Neural cell (in vitro differentiated cells): ENCODE results near the gene SNRNP200. TPM values are rescaled to one million over a fixed set of nuclear protein-coding genes. Genes with fewer than 3 reads are reported as not detected.

ENCODE experiments used
- H2AFZ ChIP-seq: fragments of 200-600, 300-800 bp; sonication (generic), shearing (Covaris generic); 2 replicates; pipeline ENCODE4 v1.6.0; 2014; ENCODE audit warnings: low read depth, mild to moderate bottlenecking, antibody characterized with exemption, low read length, moderate library complexity
- H3F3A ChIP-seq: fragments of 200-600 bp; shearing (Covaris generic); 2 replicates; pipeline ENCODE4 v1.6.1; 2016; ENCODE audit warnings: mild to moderate bottlenecking, moderate library complexity, mixed read lengths, antibody characterized with exemption, low read length; ENCODE audit not compliant: insufficient read depth, poor library complexity, severe bottlenecking
- H3K27ac ChIP-seq: fragments of 200-600, 300-800 bp; sonication (generic), shearing (Covaris generic); 2 replicates; pipeline ENCODE4 v1.5.1; 2014; ENCODE audit warnings: mild to moderate bottlenecking, low read length, moderate library complexity
- H3K27me3 ChIP-seq: fragments of 300-800, 200-600 bp; sonication (generic), shearing (Covaris generic); 2 replicates; pipeline ENCODE4 v1.6.0; 2014; ENCODE audit warnings: mild to moderate bottlenecking, low read depth, low read length, moderate library complexity; ENCODE audit not compliant: insufficient read depth
- H3K36me3 ChIP-seq: fragments of 300-800, 200-600 bp; sonication (generic), shearing (Covaris generic); 2 replicates; pipeline ENCODE4 v1.5.1; 2014; ENCODE audit warnings: mild to moderate bottlenecking, antibody characterized with exemption, low read length, moderate library complexity; ENCODE audit not compliant: insufficient read depth
- H3K4me2 ChIP-seq: fragments of 300-800, 200-600 bp; sonication (generic), shearing (Covaris generic); 2 replicates; pipeline ENCODE4 v1.6.0; 2014; ENCODE audit warnings: mild to moderate bottlenecking, low read length
- H3K4me3 ChIP-seq: fragments of 300-800, 200-600 bp; sonication (generic), shearing (Covaris generic); 2 replicates; pipeline ENCODE4 v1.5.1; 2014; ENCODE audit warnings: mild to moderate bottlenecking, low read length, moderate library complexity
- H3K79me2 ChIP-seq: fragments of 200-600 bp; shearing (Covaris generic); replicated peaks from 2 replicates; pipeline ENCODE4 v1.6.0; 2014; ENCODE audit warnings: mild to moderate bottlenecking, low read length, moderate library complexity; ENCODE audit not compliant: insufficient read depth
- H3K9ac ChIP-seq: fragments of 300-800, 200-600 bp; sonication (generic), shearing (Covaris generic); 2 replicates; pipeline ENCODE4 v1.6.1; 2016; ENCODE audit warnings: mild to moderate bottlenecking, low read length, mixed read lengths
- H3K9me2 ChIP-seq: fragments of 200-600 bp; shearing (Covaris generic); 2 replicates; pipeline ENCODE4 v1.6.1; 2016; ENCODE audit warnings: mild to moderate bottlenecking, low read length, mixed read lengths; ENCODE audit not compliant: insufficient read depth
- H3K9me3 ChIP-seq: fragments of 200-600, 300-800 bp; sonication (generic), shearing (Covaris generic); 2 replicates; pipeline ENCODE4 v1.6.1; 2016; ENCODE audit warnings: mild to moderate bottlenecking, mixed run types, low read length, moderate library complexity, mixed read lengths
- H4K20me1 ChIP-seq: fragments of 200-600 bp; shearing (Covaris generic); 2 replicates; pipeline ENCODE4 v1.6.1; 2016; ENCODE audit warnings: mild to moderate bottlenecking, mixed run types; ENCODE audit not compliant: insufficient read depth
- CTCF ChIP-seq: fragments of 450-650 bp; IDR thresholded peaks from 2 replicates; pipeline ENCODE4 v1.5.1; 2014; ENCODE audit warnings: antibody characterized with exemption, mild to moderate bottlenecking, moderate library complexity; ENCODE audit not compliant: poor library complexity, severe bottlenecking
- EP300 ChIP-seq: fragments of 450-650 bp; conservative IDR thresholded peaks from 2 replicates; pipeline ENCODE4 v1.6.1; 2014; ENCODE audit warnings: antibody characterized with exemption, mild to moderate bottlenecking, moderate library complexity; ENCODE audit not compliant: poor library complexity, severe bottlenecking
- EZH2 ChIP-seq: fragments of 200-600, 300-800 bp; shearing (Covaris generic), sonication (generic); IDR thresholded peaks from 2 replicates; pipeline ENCODE4 v1.6.1; 2014; ENCODE audit warnings: antibody characterized with exemption, low read length, borderline replicate concordance, mild to moderate bottlenecking; ENCODE audit not compliant: insufficient read depth, poor library complexity, severe bottlenecking
- MXI1 ChIP-seq: fragments of 450-650 bp; conservative IDR thresholded peaks from 2 replicates; pipeline ENCODE4 v1.6.1; 2014; ENCODE audit warnings: antibody characterized with exemption, mild to moderate bottlenecking; ENCODE audit not compliant: poor library complexity, severe bottlenecking
- POLR2AphosphoS5 ChIP-seq: IDR thresholded peaks from 2 replicates; pipeline ENCODE4 v1.6.1; 2012
- RAD21 ChIP-seq: fragments of 450-650 bp; conservative IDR thresholded peaks from 2 replicates; pipeline ENCODE4 v1.6.1; 2014; ENCODE audit warnings: antibody characterized with exemption, mild to moderate bottlenecking, moderate library complexity
- REST ChIP-seq: IDR thresholded peaks from 2 replicates; pipeline ENCODE4 v1.6.1; 2012; ENCODE audit warnings: borderline replicate concordance
- SMC3 ChIP-seq: fragments of 450-650 bp; conservative IDR thresholded peaks from 2 replicates; pipeline ENCODE4 v1.6.1; 2014; ENCODE audit warnings: antibody characterized with exemption, mild to moderate bottlenecking, moderate library complexity; ENCODE audit not compliant: poor library complexity
- TAF1 ChIP-seq: IDR thresholded peaks from 2 replicates; pipeline ENCODE4 v1.6.1; 2012; ENCODE audit warnings: low read depth
- polyA plus RNA-seq: library from polyadenylated mRNA; depleted of rRNA; stranded (reverse); fragments of >200 nt; gene quantifications from 2 replicates; pipeline ENCODE4 v1.2.3, GENCODE V29; 2014

SNRNP200 gene
- polyA plus RNA-seq, 1 donor from 2014 or later = 70.4 TPM

- Histone ChIP-seq H3K27me3 (no peaks in the 10 kb centered on the region), H4K20me1 (no peaks in the 10 kb centered on the region), H3K4me3 (no peak overlapping the region), H3F3A (no peaks in the 10 kb centered on the region), H3K36me3 (peaks cover 11% of the 10 kb centered on the region), H3K9me2 (no peaks in the 10 kb centered on the region), H3K79me2 (no peaks in the 10 kb centered on the region), H3K9ac (no peak overlapping the region), H3K9me3 (no peaks in the 10 kb centered on the region), H2AFZ (no peak overlapping the region), H3K4me2 (no peak overlapping the region), H3K27ac (no peak overlapping the region)
- no peak for TF ChIP-seq EZH2
- TF ChIP-seq TAF1 = no peak
- TF ChIP-seq REST = no peak
- no peak for TF ChIP-seq RAD21
- TF ChIP-seq CTCF = no peak
- TF ChIP-seq MXI1 = no peak
- no peak for TF ChIP-seq POLR2AphosphoS5
- TF ChIP-seq EP300 = no peak
- no peak for TF ChIP-seq SMC3
Observed at GRCh38 chr2:96291751-96292150, 13.6 kb downstream of the SNRNP200 start.

DNA sequence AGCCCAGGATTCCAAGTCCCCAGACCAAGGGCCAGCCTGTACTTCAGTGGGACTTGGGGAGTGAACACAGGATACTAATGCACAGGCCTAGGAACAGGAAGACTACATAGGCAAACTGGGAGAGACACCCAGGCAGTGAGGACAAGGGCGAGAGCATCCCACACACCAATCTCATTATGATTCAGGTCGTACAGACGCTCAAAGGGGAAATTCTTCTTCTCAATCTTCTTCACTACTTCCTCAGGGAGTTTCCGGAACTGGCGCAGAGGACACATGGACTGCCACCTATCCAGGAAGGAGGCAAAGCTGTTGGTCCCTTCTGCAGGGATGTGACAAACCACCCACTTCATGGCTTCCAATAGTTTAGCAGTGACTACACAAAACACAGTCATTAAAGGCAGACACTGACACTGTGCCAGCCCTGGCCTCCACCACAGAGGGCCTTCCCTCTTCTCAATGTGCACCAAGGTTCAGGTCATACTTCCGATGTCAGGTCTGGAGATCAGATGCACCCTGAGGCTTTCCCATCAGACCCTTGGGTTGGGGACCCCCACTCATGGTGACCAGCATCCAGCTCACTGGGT is 18.0 kb downstream of the SNRNP200 start:
- no peaks in the 10 kb centered on the region for H4K20me1 ChIP-seq
- H3K27me3 ChIP-seq = no peaks in the 10 kb centered on the region
- H3K79me2 ChIP-seq = no peaks in the 10 kb centered on the region
- H3K27ac ChIP-seq = no peak overlapping the region
- no peaks in the 10 kb centered on the region for H3K9me3 ChIP-seq
- peaks cover 15% of the 10 kb centered on the region for H3K36me3 ChIP-seq
- no peak overlapping the region for H3K4me3 ChIP-seq
- H3K9ac ChIP-seq = no peak overlapping the region
- no peaks in the 10 kb centered on the region for H3F3A ChIP-seq
- no peak for TF ChIP-seq MXI1
- TF ChIP-seq POLR2AphosphoS5 = no peak
- TF ChIP-seq CTCF = no peak
- TF ChIP-seq RAD21 = no peak
- TF ChIP-seq TAF1 = no peak
- no peak for TF ChIP-seq EP300
- TF ChIP-seq SMC3 = no peak
- TF ChIP-seq EZH2 = no peak
- no peaks in the 10 kb centered on the region for H3K9me2 ChIP-seq
- H2AFZ ChIP-seq = no peak overlapping the region
- no peak overlapping the region for H3K4me2 ChIP-seq
